Measurements from ENCODE around the gene CXCL12. TPM values are rescaled to one million over a fixed set of nuclear protein-coding genes. Genes with fewer than 3 reads are reported as not detected.

The CXCL12 gene
- total and polyA plus RNA-seq, 10 donors = 22.7 to 549 (median 294) TPM

GRCh38 chr10:44333511-44333910, 51.4 kb downstream of the CXCL12 start:
- Histone ChIP-seq H3K4me1 (no peaks in the 10 kb centered on the region), H3K9me3 (no peaks in the 10 kb centered on the region), H3K4me3 (no peak overlapping the region), H3K27me3 (replicated peaks in 1 of 7) (no peaks in the 10 kb centered on the region), H3K36me3 (no peaks in the 10 kb centered on the region), H3K27ac (no peak overlapping the region)
- 89 to 97% (median 92%) methylated on average over 10 of the region's 10 CpGs for WGBS, 5 donors
- DNase-seq = no peak
- intact Hi-C loops (cut with DNase I; ENCODE audit: low total_unique reads) = no loop called here
- TF ChIP-seq POLR2A (IDR thresholded peaks at IDR 0.05) = no peak
- no peak for TF ChIP-seq POLR2AphosphoS5 (IDR thresholded peaks at IDR 0.05)
- TF ChIP-seq, protein P1, sequence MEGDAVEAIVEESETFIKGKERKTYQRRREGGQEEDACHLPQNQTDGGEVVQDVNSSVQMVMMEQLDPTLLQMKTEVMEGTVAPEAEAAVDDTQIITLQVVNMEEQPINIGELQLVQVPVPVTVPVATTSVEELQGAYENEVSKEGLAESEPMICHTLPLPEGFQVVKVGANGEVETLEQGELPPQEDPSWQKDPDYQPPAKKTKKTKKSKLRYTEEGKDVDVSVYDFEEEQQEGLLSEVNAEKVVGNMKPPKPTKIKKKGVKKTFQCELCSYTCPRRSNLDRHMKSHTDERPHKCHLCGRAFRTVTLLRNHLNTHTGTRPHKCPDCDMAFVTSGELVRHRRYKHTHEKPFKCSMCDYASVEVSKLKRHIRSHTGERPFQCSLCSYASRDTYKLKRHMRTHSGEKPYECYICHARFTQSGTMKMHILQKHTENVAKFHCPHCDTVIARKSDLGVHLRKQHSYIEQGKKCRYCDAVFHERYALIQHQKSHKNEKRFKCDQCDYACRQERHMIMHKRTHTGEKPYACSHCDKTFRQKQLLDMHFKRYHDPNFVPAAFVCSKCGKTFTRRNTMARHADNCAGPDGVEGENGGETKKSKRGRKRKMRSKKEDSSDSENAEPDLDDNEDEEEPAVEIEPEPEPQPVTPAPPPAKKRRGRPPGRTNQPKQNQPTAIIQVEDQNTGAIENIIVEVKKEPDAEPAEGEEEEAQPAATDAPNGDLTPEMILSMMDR (IDR thresholded peaks at IDR 0.05 in 8 of 11, conservative IDR thresholded peaks at IDR 0.05 in 3 of 11) = no peak

- Histone ChIP-seq H3K36me3 (no peaks in the 10 kb centered on the region), H3K4me1 (no peaks in the 10 kb centered on the region), H3K9me3 (no peaks in the 10 kb centered on the region), H3K27ac (no peak overlapping the region), H3K27me3 (replicated peaks in 1 of 7) (no peaks in the 10 kb centered on the region), H3K4me3 (no peak overlapping the region)
- no peak for DNase-seq
- intact Hi-C loops (cut with DNase I; ENCODE audit: low total_unique reads) = no loop called here
- 64 to 76% (median 71%) methylated on average over 7 of the region's 7 CpGs for WGBS, 5 donors
- TF ChIP-seq POLR2A (IDR thresholded peaks at IDR 0.05) (no peak), POLR2AphosphoS5 (IDR thresholded peaks at IDR 0.05) (no peak)
- TF ChIP-seq, protein P1 (IDR thresholded peaks at IDR 0.05 in 8 of 11, conservative IDR thresholded peaks at IDR 0.05 in 3 of 11) = no peak
These were observed 52.4 kb downstream of the CXCL12 start for GRCh38 chr10:44332465-44332864.

GRCh38 chr10:44330431-44330830, 54.5 kb downstream of the CXCL12 start:
- H3K4me1 ChIP-seq = no peaks in the 10 kb centered on the region
- H3K9me3 ChIP-seq = no peaks in the 10 kb centered on the region
- no peak overlapping the region for H3K27ac ChIP-seq
- H3K27me3 ChIP-seq (replicated peaks in 1 of 7) = no peaks in the 10 kb centered on the region
- H3K4me3 ChIP-seq = no peak overlapping the region
- TF ChIP-seq, protein P1 (IDR thresholded peaks at IDR 0.05 in 8 of 11, conservative IDR thresholded peaks at IDR 0.05 in 3 of 11) = no peak
- TF ChIP-seq POLR2A (IDR thresholded peaks at IDR 0.05) (no peak), POLR2AphosphoS5 (IDR thresholded peaks at IDR 0.05) (no peak)
- DNase-seq = no peak
- intact Hi-C loops (cut with DNase I; ENCODE audit: low total_unique reads) = no loop called here
- no peaks in the 10 kb centered on the region for H3K36me3 ChIP-seq

DNA sequence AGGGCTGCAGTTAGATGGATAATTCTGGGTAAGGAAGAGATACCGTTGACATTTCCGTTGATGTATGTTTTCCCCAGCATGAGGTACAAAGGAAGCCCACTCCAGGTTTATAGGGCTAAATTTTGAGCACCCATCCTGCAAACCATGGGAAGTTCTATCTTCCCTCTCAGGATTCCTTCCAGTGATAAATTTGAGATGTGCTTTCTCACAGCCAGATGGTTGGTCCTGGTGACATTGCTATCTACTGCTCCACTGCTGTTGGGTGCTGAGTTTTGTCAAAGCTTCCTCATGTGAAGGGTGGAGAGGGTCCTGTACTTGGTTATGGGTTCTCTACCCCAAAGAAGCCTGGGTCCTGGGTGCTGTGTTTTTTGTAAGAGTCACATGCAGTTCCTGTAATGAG, 57.4 kb downstream of the CXCL12 start:
- Histone ChIP-seq H3K27me3 (replicated peaks in 1 of 7) (no peaks in the 10 kb centered on the region), H3K4me1 (no peaks in the 10 kb centered on the region), H3K27ac (no peak overlapping the region), H3K9me3 (no peaks in the 10 kb centered on the region), H3K36me3 (no peaks in the 10 kb centered on the region), H3K4me3 (no peak overlapping the region)
- TF ChIP-seq POLR2AphosphoS5 (IDR thresholded peaks at IDR 0.05) (no peak), POLR2A (IDR thresholded peaks at IDR 0.05) (no peak)
- TF ChIP-seq, protein P1 (IDR thresholded peaks at IDR 0.05 in 8 of 11, conservative IDR thresholded peaks at IDR 0.05 in 3 of 11) = no peak
- intact Hi-C loops (cut with DNase I; ENCODE audit: low total_unique reads) = no loop called here
- DNase-seq = no peak
- 94 to 100% (median 94%) methylated on average over 2 of the region's 2 CpGs for WGBS, 5 donors
